Loucy (cell line): ENCODE measurements around the gene APOO.

Experiments used
- H2AFZ ChIP-seq: fragments of 200-600 bp; sonication (generic); 2 replicates; pipeline ENCODE4 v1.6.0; 2016; ENCODE audit warnings: antibody characterized with exemption, mild to moderate bottlenecking, low read length, moderate library complexity
- H3F3A ChIP-seq: fragments of 200-600 bp; 2 replicates; pipeline ENCODE4 v1.6.0; 2016; ENCODE audit warnings: antibody characterized with exemption, low read depth, mild to moderate bottlenecking
- H3K27me3 ChIP-seq: fragments of 200-600 bp; sonication (generic); 2 replicates; pipeline ENCODE4 v1.6.1; 2014; ENCODE audit warnings: low read length, mild to moderate bottlenecking; ENCODE audit not compliant: insufficient read depth, poor library complexity, severe bottlenecking
- H3K36me3 ChIP-seq: fragments of 200-600 bp; sonication (generic); 2 replicates; pipeline ENCODE4 v1.6.1; 2016; ENCODE audit warnings: low read length; ENCODE audit not compliant: insufficient read depth
- H3K4me1 ChIP-seq: fragments of 200-600 bp; sonication (generic); 2 replicates; pipeline ENCODE4 v1.5.1; 2014; ENCODE audit warnings: low read length, mild to moderate bottlenecking; ENCODE audit not compliant: insufficient read depth, poor library complexity, severe bottlenecking
- H3K4me2 ChIP-seq: fragments of 200-600 bp; sonication (generic); 2 replicates; pipeline ENCODE4 v1.6.0; 2014; ENCODE audit warnings: antibody characterized with exemption, low read length, low read depth, mild to moderate bottlenecking; ENCODE audit not compliant: poor library complexity, severe bottlenecking
- H3K4me3 ChIP-seq: fragments of 200-600 bp; sonication (generic); 2 replicates; pipeline ENCODE4 v1.5.1; 2014; ENCODE audit warnings: low read length, mild to moderate bottlenecking, mixed read lengths; ENCODE audit not compliant: poor library complexity, severe bottlenecking
- H3K79me2 ChIP-seq: fragments of 200-600 bp; sonication (generic); 2 replicates; pipeline ENCODE4 v1.6.1; 2014; ENCODE audit warnings: low read length; ENCODE audit not compliant: insufficient read depth
- H3K9ac ChIP-seq: fragments of 200-600 bp; sonication (generic); 2 replicates; pipeline ENCODE4 v1.6.0; 2014; ENCODE audit warnings: mild to moderate bottlenecking, low read depth, low read length, moderate library complexity; ENCODE audit not compliant: poor library complexity, severe bottlenecking
- H3K9me2 ChIP-seq: fragments of 200-600 bp; sonication (generic); replicated peaks from 2 replicates; pipeline ENCODE4 v1.6.1; 2016; ENCODE audit warnings: low read depth, low read length, mixed read lengths
- H3K9me3 ChIP-seq: fragments of 200-600 bp; sonication (generic); 2 replicates; pipeline ENCODE4 v1.6.1; 2014; ENCODE audit warnings: mild to moderate bottlenecking, antibody characterized with exemption, low read length, low read depth; ENCODE audit not compliant: insufficient read depth
- H4K20me1 ChIP-seq: fragments of 200-600 bp; sonication (generic); 2 replicates; pipeline ENCODE4 v1.6.0; 2014; ENCODE audit warnings: antibody characterized with exemption, low read length, mild to moderate bottlenecking; ENCODE audit not compliant: insufficient read depth, poor library complexity, severe bottlenecking
- CTCF ChIP-seq: fragments of 200-600 bp; sonication (generic); conservative IDR thresholded peaks from 2 replicates; pipeline ENCODE4 v1.5.1; 2014; ENCODE audit warnings: mild to moderate bottlenecking, antibody characterized with exemption, low read length
- EZH2phosphoT487 ChIP-seq: fragments of 200-600 bp; IDR thresholded peaks from 2 replicates; pipeline ENCODE4 v1.6.1; 2018; ENCODE audit warnings: antibody characterized with exemption, mild to moderate bottlenecking, moderate library complexity, borderline replicate concordance

The APOO gene

GRCh38 chrX:23857935-23858334 is 49.8 kb downstream of the APOO start:
- no peaks in the 10 kb centered on the region for H3K79me2 ChIP-seq
- no peak overlapping the region for H2AFZ ChIP-seq
- H3K9ac ChIP-seq: no peak overlapping the region
- H3K4me2 ChIP-seq: no peak overlapping the region
- H3K27me3 ChIP-seq: no peaks in the 10 kb centered on the region
- H3K9me2 ChIP-seq: no peaks in the 10 kb centered on the region
- H3F3A ChIP-seq: no peaks in the 10 kb centered on the region
- TF ChIP-seq EZH2phosphoT487 (no peak), CTCF (no peak)
- H3K4me1 ChIP-seq: no peaks in the 10 kb centered on the region
- H3K36me3 ChIP-seq: no peaks in the 10 kb centered on the region
- no peak overlapping the region for H3K4me3 ChIP-seq
- no peaks in the 10 kb centered on the region for H4K20me1 ChIP-seq
- no peaks in the 10 kb centered on the region for H3K9me3 ChIP-seq

GRCh38 chrX:23857363-23857762 is 50.4 kb downstream of the APOO start:
- Histone ChIP-seq H4K20me1 (no peaks in the 10 kb centered on the region), H3K9ac (no peak overlapping the region), H3K4me1 (no peaks in the 10 kb centered on the region), H3K9me3 (no peaks in the 10 kb centered on the region), H2AFZ (no peak overlapping the region), H3K9me2 (no peaks in the 10 kb centered on the region), H3F3A (no peaks in the 10 kb centered on the region), H3K36me3 (no peaks in the 10 kb centered on the region), H3K4me3 (no peak overlapping the region), H3K4me2 (no peak overlapping the region), H3K79me2 (no peaks in the 10 kb centered on the region), H3K27me3 (no peaks in the 10 kb centered on the region)
- TF ChIP-seq CTCF: no peak
- TF ChIP-seq EZH2phosphoT487: no peak

GRCh38 chrX:23855569-23855968 is 52.2 kb downstream of the APOO start:
- H2AFZ ChIP-seq: no peak overlapping the region
- H3F3A ChIP-seq: no peaks in the 10 kb centered on the region
- TF ChIP-seq EZH2phosphoT487 (no peak), CTCF (no peak)
- no peaks in the 10 kb centered on the region for H3K36me3 ChIP-seq
- H3K9me2 ChIP-seq: no peaks in the 10 kb centered on the region
- H3K4me3 ChIP-seq: no peak overlapping the region
- H3K4me2 ChIP-seq: no peak overlapping the region
- H3K9ac ChIP-seq: no peak overlapping the region
- no peaks in the 10 kb centered on the region for H4K20me1 ChIP-seq
- no peaks in the 10 kb centered on the region for H3K27me3 ChIP-seq
- H3K79me2 ChIP-seq: no peaks in the 10 kb centered on the region
- no peaks in the 10 kb centered on the region for H3K9me3 ChIP-seq
- no peaks in the 10 kb centered on the region for H3K4me1 ChIP-seq
